Pons (tissue), 1 donor: ENCODE measurements around the gene SGMS1.

Experiments used
- DNase-seq: peaks from one replicate; pipeline ENCODE4 v3.0.0-alpha.2; 2016; ENCODE audit warnings: low spot score

SGMS1 gene

GRCh38 chr10:50636618-50637579 lies 13.1 kb upstream of the SGMS1 start:
- no peak for DNase-seq

GRCh38 chr10:50635286-50635685 lies 11.5 kb upstream of the SGMS1 start:
- DNase-seq, result no peak

GRCh38 chr10:50634479-50634878 lies 10.7 kb upstream of the SGMS1 start:
- DNase-seq, result no peak

- DNase-seq, result no peak
These were observed 7.3 kb upstream of the SGMS1 start for GRCh38 chr10:50631052-50631451.

- no peak for DNase-seq
These were observed 5.9 kb upstream of the SGMS1 start for GRCh38 chr10:50629495-50630122.

- DNase-seq, result no peak
These were observed 4.1 kb upstream of the SGMS1 start for GRCh38 chr10:50627896-50628295.

GRCh38 chr10:50627443-50627842 lies 3.7 kb upstream of the SGMS1 start:
- DNase-seq, result no peak

- peak; percentile 39 for DNase-seq
These were observed 1.9 kb upstream of the SGMS1 start for GRCh38 chr10:50625649-50626132.

- peak; percentile 83 for DNase-seq
These were observed 1.2 kb upstream of the SGMS1 start for GRCh38 chr10:50624866-50625501.

GRCh38 chr10:50624413-50624865 lies 683 bp upstream of the SGMS1 start:
- peak; percentile 92 for DNase-seq

GRCh38 chr10:50622706-50623662 lies 772 bp downstream of the SGMS1 start:
- peak; percentile 56 for DNase-seq

GRCh38 chr10:50621968-50622705 lies 1.6 kb downstream of the SGMS1 start:
- DNase-seq, result peak; percentile 93

GRCh38 chr10:50620899-50621298 lies 2.9 kb downstream of the SGMS1 start:
- no peak for DNase-seq

GRCh38 chr10:50619882-50620281 lies 3.9 kb downstream of the SGMS1 start:
- DNase-seq, result peak; percentile 86

GRCh38 chr10:50619166-50619565 lies 4.6 kb downstream of the SGMS1 start:
- DNase-seq, result no peak

GRCh38 chr10:50618624-50619023 lies 5.1 kb downstream of the SGMS1 start:
- no peak for DNase-seq

GRCh38 chr10:50615658-50616057 lies 8.1 kb downstream of the SGMS1 start:
- no peak for DNase-seq

- no peak for DNase-seq
These were observed 9.2 kb downstream of the SGMS1 start for GRCh38 chr10:50614444-50615137.

GRCh38 chr10:50613726-50614443 lies 9.9 kb downstream of the SGMS1 start:
- no peak for DNase-seq
